Neuronal stem cell (in vitro differentiated cells): ENCODE data around the gene PGK2.

Experiments used
- DNase-seq: peaks from one replicate; pipeline ENCODE4 v3.0.0-alpha.2; 2013; ENCODE audit warnings: low spot score
- H2AFZ ChIP-seq: one replicate; pipeline ENCODE4 v1.6.1; 2013; ENCODE audit warnings: mild to moderate bottlenecking, low read length, inconsistent platforms
- H2AK5ac ChIP-seq: 2 replicates; pipeline ENCODE4 v1.6.1; 2013; ENCODE audit warnings: low read depth, mild to moderate bottlenecking, inconsistent platforms, low read length, moderate library complexity, mixed read lengths
- H2BK120ac ChIP-seq: 2 replicates; pipeline ENCODE4 v1.6.1; 2013; ENCODE audit warnings: low read depth, mild to moderate bottlenecking, inconsistent platforms, low read length, moderate library complexity, mixed read lengths
- H2BK12ac ChIP-seq: one replicate; pipeline ENCODE4 v1.6.1; 2013; ENCODE audit warnings: low read length, inconsistent platforms
- H2BK15ac ChIP-seq: 2 replicates; pipeline ENCODE4 v1.6.1; 2013; ENCODE audit warnings: mild to moderate bottlenecking, low read length, inconsistent platforms, mixed read lengths
- H2BK5ac ChIP-seq: one replicate; pipeline ENCODE4 v1.6.1; 2013; ENCODE audit warnings: inconsistent platforms, mild to moderate bottlenecking, low read length, moderate library complexity
- H3K14ac ChIP-seq: one replicate; pipeline ENCODE4 v1.6.1; 2013; ENCODE audit warnings: low read length, inconsistent platforms
- H3K18ac ChIP-seq: 2 replicates; pipeline ENCODE4 v1.6.1; 2013; ENCODE audit warnings: low read length, inconsistent platforms
- H3K23ac ChIP-seq: 2 replicates; pipeline ENCODE4 v1.6.1; 2013; ENCODE audit warnings: low read depth, mild to moderate bottlenecking, mixed read lengths, low read length, inconsistent platforms; ENCODE audit not compliant: poor library complexity
- H3K27ac ChIP-seq: replicated peaks from 3 replicates; pipeline ENCODE4 v1.5.1; 2013; ENCODE audit warnings: low read length, inconsistent platforms
- H3K27me3 ChIP-seq, 3 experiments: 2 replicates each; pipeline ENCODE4 v1.6.1; 2013; ENCODE audit warnings: low read length in 3 of 3, mild to moderate bottlenecking in 2 of 3, inconsistent platforms in 1 of 3, low read depth in 1 of 3, mixed read lengths in 1 of 3, moderate library complexity in 1 of 3; ENCODE audit not compliant: control insufficient read depth in 3 of 3, insufficient read depth in 3 of 3
- H3K36me3 ChIP-seq, 2 donors: replicated peaks in 1 of 2; 2 replicates each; pipeline ENCODE4 v1.6.1; 2013; ENCODE audit warnings: low read length in 2 of 2; ENCODE audit not compliant: control insufficient read depth in 2 of 2, insufficient read depth in 2 of 2
- H3K4ac ChIP-seq: 2 replicates; pipeline ENCODE4 v1.6.1; 2013; ENCODE audit warnings: inconsistent platforms, mild to moderate bottlenecking, low read length, moderate library complexity
- H3K4me1 ChIP-seq, 2 donors: 1 replicate in 1 of 2; 2 replicates in 1 of 2; pipeline ENCODE4 v1.6.1; 2013; ENCODE audit warnings: low read length in 2 of 2, low read depth in 1 of 2; ENCODE audit not compliant: control insufficient read depth in 2 of 2, insufficient read depth in 1 of 2
- H3K4me2 ChIP-seq: one replicate; pipeline ENCODE4 v1.6.1; 2013; ENCODE audit warnings: mild to moderate bottlenecking, low read length, inconsistent platforms; ENCODE audit not compliant: insufficient read depth, poor library complexity, severe bottlenecking
- H3K4me3 ChIP-seq, 2 donors: 2 replicates each; pipeline ENCODE4 v1.5.1; 2013; ENCODE audit warnings: low read length in 2 of 2, mild to moderate bottlenecking in 2 of 2, inconsistent platforms in 1 of 2, moderate library complexity in 1 of 2
- H3K79me1 ChIP-seq: one replicate; pipeline ENCODE4 v1.6.1; 2013; ENCODE audit warnings: low read depth, mild to moderate bottlenecking, inconsistent platforms, low read length, moderate library complexity
- H3K9ac ChIP-seq: one replicate; pipeline ENCODE4 v1.6.1; 2013; ENCODE audit warnings: mild to moderate bottlenecking, low read depth, low read length, inconsistent platforms; ENCODE audit not compliant: poor library complexity
- H3K9me3 ChIP-seq, 2 donors: replicated peaks in 1 of 2; 2 replicates each; pipeline versions ENCODE3 to v1.6.1; 2013; ENCODE audit warnings: low read length in 2 of 2, mild to moderate bottlenecking in 2 of 2, inconsistent platforms in 1 of 2, low read depth in 1 of 2, mixed read lengths in 1 of 2, moderate library complexity in 1 of 2; ENCODE audit not compliant: control insufficient read depth in 2 of 2, insufficient read depth in 1 of 2
- H4K8ac ChIP-seq: one replicate; pipeline ENCODE4 v1.6.1; 2013; ENCODE audit warnings: low read depth, mild to moderate bottlenecking, inconsistent platforms, low read length, moderate library complexity
- H4K91ac ChIP-seq: one replicate; pipeline ENCODE4 v1.6.1; 2013; ENCODE audit warnings: low read length, low read depth, mild to moderate bottlenecking, inconsistent platforms; ENCODE audit not compliant: poor library complexity
- WGBS, 2 donors: extraction: QIAGEN DNeasy Blood & Tissue Kit; methylation state at CpG; one replicate each; pipeline ENCODE4 v1.1.7; 2013; ENCODE audit warnings: missing lambda C conversion rate in 2 of 2, mixed read lengths in 1 of 2; ENCODE audit not compliant: insufficient read length in 2 of 2, insufficient replicate concordance in 1 of 2; ENCODE audit errors: extremely low coverage in 2 of 2; 5-methylcytosine and 5-hydroxymethylcytosine counted together

PGK2 gene

DNA sequence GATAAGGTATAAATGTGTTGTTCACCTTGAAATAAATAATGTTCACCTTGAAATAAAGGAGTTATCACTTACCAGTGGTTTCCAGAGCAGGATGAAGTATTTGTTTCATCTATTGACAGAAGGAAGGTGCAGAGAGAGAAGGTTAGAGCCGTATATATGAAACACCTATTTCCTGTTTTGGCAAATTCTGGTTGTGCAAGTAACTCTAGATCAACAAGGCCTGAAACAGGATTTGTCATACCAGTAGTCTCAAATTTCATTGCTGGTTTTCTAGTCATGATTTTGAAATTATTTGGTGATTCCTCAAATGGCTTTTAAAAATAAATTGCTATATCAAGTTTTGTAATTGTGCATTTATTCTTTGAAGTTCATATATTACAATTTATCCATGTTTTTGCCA, 42.8 kb downstream of the PGK2 start, which contains the start of gene CRISP3:
CRISP3 (minus strand) TSS at position 130 of the 400 bp plus-strand sequence; CDS start at position 109, 21 bp downstream.
- Histone ChIP-seq H2BK15ac (no peak within 1 kb of the TSS), H4K8ac (no peak within 1 kb of the TSS), H3K23ac (no peak within 1 kb of the TSS), H3K14ac (no peak within 1 kb of the TSS), H2BK120ac (no peak within 1 kb of the TSS), H2BK12ac (no peak within 1 kb of the TSS), H2AFZ (no peak within 1 kb of the TSS), H3K27ac (no peak within 1 kb of the TSS), H3K27me3 (no peaks in the 10 kb centered on the region), H3K18ac (no peak within 1 kb of the TSS), H3K36me3 (no peaks in the 10 kb centered on the region), H3K4me2 (no peak within 1 kb of the TSS), H3K9me3 (peaks cover 0 to 1% of the 10 kb centered on the region in 2 donors), H3K4ac (no peak within 1 kb of the TSS), H3K4me1 (no peaks in the 10 kb centered on the region), H3K4me3 (no peak within 1 kb of the TSS), H2AK5ac (no peak within 1 kb of the TSS), H2BK5ac (no peak within 1 kb of the TSS), H3K79me1 (no peaks in the 10 kb centered on the region), H3K9ac (no peak within 1 kb of the TSS), H4K91ac (no peak within 1 kb of the TSS)
- WGBS, 2 donors, result no CpG with 5 or more reads among the region's 1 CpG
- DNase-seq, result no peak

- Histone ChIP-seq H3K23ac (no peak overlapping the region), H2AFZ (no peak overlapping the region), H3K27ac (no peak overlapping the region), H3K9me3 (peaks cover 0 to 1% of the 10 kb centered on the region in 2 donors), H3K4me3 (no peak overlapping the region), H3K18ac (no peak overlapping the region), H3K14ac (no peak overlapping the region), H2BK12ac (no peak overlapping the region), H4K91ac (no peak overlapping the region), H2AK5ac (no peak overlapping the region), H3K9ac (no peak overlapping the region), H3K4ac (no peak overlapping the region), H2BK5ac (no peak overlapping the region), H4K8ac (no peak overlapping the region), H2BK15ac (no peak overlapping the region), H3K36me3 (no peaks in the 10 kb centered on the region), H3K4me2 (no peak overlapping the region), H3K79me1 (no peaks in the 10 kb centered on the region), H2BK120ac (no peak overlapping the region), H3K4me1 (no peaks in the 10 kb centered on the region), H3K27me3 (no peaks in the 10 kb centered on the region)
- DNase-seq, result no peak
- WGBS, 2 donors, result no CpG with 5 or more reads among the region's 4 CpGs
These were observed 43.7 kb downstream of the PGK2 start for GRCh38 chr6:49743429-49743828.

- Histone ChIP-seq H3K27ac (no peak overlapping the region), H3K4me1 (no peaks in the 10 kb centered on the region), H3K14ac (no peak overlapping the region), H2AK5ac (no peak overlapping the region), H3K9me3 (no peaks in the 10 kb centered on the region), H3K23ac (no peak overlapping the region), H3K18ac (no peak overlapping the region), H2BK120ac (no peak overlapping the region), H3K4ac (no peak overlapping the region), H3K27me3 (no peaks in the 10 kb centered on the region), H2AFZ (no peak overlapping the region), H3K79me1 (no peaks in the 10 kb centered on the region), H3K4me2 (no peak overlapping the region), H2BK12ac (no peak overlapping the region), H4K91ac (no peak overlapping the region), H3K9ac (no peak overlapping the region), H4K8ac (no peak overlapping the region), H2BK15ac (no peak overlapping the region), H3K4me3 (no peak overlapping the region), H3K36me3 (no peaks in the 10 kb centered on the region), H2BK5ac (no peak overlapping the region)
- no peak for DNase-seq
- no CpG with 5 or more reads among the region's 2 CpGs for WGBS, 2 donors
These were observed 47.7 kb downstream of the PGK2 start for GRCh38 chr6:49739423-49739822.

DNA sequence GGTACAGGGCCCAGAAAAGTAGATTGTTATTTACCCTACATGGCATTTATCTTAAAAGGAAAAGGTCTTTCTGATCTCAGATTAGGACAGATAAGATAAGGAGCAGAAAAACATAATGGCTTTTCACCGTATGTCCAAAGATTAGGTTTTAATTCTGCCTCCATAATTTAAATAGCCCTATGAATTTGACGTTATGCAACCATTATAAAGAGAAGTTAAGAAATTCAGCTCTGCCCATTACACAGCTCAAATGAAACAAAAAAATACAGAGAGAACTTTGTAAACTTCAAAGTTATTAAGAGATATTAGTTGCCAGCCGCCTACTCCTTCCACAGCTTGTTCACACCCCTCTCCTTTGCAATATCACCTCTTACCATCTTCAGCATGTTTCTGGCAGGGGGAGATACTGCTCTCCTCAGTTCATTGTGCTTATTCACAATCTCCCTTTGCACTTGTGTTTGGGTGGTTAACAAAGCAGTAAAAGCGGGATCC, 51.0 kb downstream of the PGK2 start:
- H3K4me2 ChIP-seq, result no peak overlapping the region
- H3K9me3 ChIP-seq, result no peaks in the 10 kb centered on the region
- no peaks in the 10 kb centered on the region for H3K36me3 ChIP-seq
- no peak overlapping the region for H3K4ac ChIP-seq
- no CpG with 5 or more reads among the region's 4 CpGs for WGBS, 2 donors
- H3K27ac ChIP-seq, result no peak overlapping the region
- H3K79me1 ChIP-seq, result no peaks in the 10 kb centered on the region
- H3K27me3 ChIP-seq, result no peaks in the 10 kb centered on the region
- H2BK120ac ChIP-seq, result no peak overlapping the region
- H3K23ac ChIP-seq, result no peak overlapping the region
- DNase-seq, result no peak
- no peaks in the 10 kb centered on the region for H3K4me1 ChIP-seq
- no peak overlapping the region for H3K9ac ChIP-seq
- H2AK5ac ChIP-seq, result no peak overlapping the region
- no peak overlapping the region for H2AFZ ChIP-seq
- H3K18ac ChIP-seq, result no peak overlapping the region
- no peak overlapping the region for H2BK15ac ChIP-seq
- no peak overlapping the region for H2BK12ac ChIP-seq
- H4K91ac ChIP-seq, result no peak overlapping the region
- no peak overlapping the region for H3K14ac ChIP-seq
- H4K8ac ChIP-seq, result no peak overlapping the region
- H3K4me3 ChIP-seq, result no peak overlapping the region
- H2BK5ac ChIP-seq, result no peak overlapping the region
